IMR-90 (cell line): ENCODE measurements around the gene HYLS1. TPM values are rescaled to one million over a fixed set of nuclear protein-coding genes. Genes with fewer than 3 reads are reported as not detected.

Experiments
- ATAC-seq: fragments of 200-7000 bp; cut with Tn5 transposase; 2 replicates; pipeline ENCODE4 v1.9.1; 2020; ENCODE audit warnings: low read depth, mild to moderate bottlenecking, moderate library complexity
- BruUV-seq: library from RNA; stranded (reverse); fragments of 400-500 nt; replicated peaks from 2 replicates; lab custom pipeline; 2021; lab: Mats Ljungman, UMichigan
- CTCF ChIA-PET: fragments of 300-600 bp; formaldehyde crosslinking; extraction: SDS; loops from one replicate; lab custom pipeline; 2021; ENCODE audit warnings: antibody characterized with exemption; lab: Yijun Ruan, JAX
- POLR2A ChIA-PET: fragments of 300-600 bp; sonication (Branson Sonifier 250); formaldehyde crosslinking; loops from one replicate; lab custom pipeline; 2022; ENCODE audit warnings: antibody characterized with exemption; ENCODE audit not compliant: unreplicated experiment; lab: Charles Lee
- DNase-seq: peaks from one replicate; pipeline ENCODE4 v3.0.0; 2013
- H2AFZ ChIP-seq: replicated peaks from 2 replicates; pipeline ENCODE3; 2013; ENCODE audit warnings: low read length, mild to moderate bottlenecking; ENCODE audit not compliant: poor library complexity
- H2AK5ac ChIP-seq: 2 replicates; pipeline ENCODE4 v1.6.1; 2013; ENCODE audit warnings: low read depth, low read length, inconsistent platforms
- H2AK9ac ChIP-seq: replicated peaks from 2 replicates; pipeline ENCODE3; 2013; ENCODE audit warnings: mild to moderate bottlenecking, low read depth, low read length, moderate library complexity; ENCODE audit not compliant: poor library complexity
- H2BK120ac ChIP-seq: 2 replicates; pipeline ENCODE4 v1.6.1; 2013; ENCODE audit warnings: low read depth, low read length, inconsistent platforms
- H2BK15ac ChIP-seq: 3 replicates; pipeline ENCODE4 v1.6.1; 2013; ENCODE audit warnings: low read depth, low read length, inconsistent platforms
- H2BK20ac ChIP-seq: 2 replicates; pipeline ENCODE4 v1.6.1; 2013; ENCODE audit warnings: low read depth, mild to moderate bottlenecking, inconsistent platforms, low read length, moderate library complexity
- H2BK5ac ChIP-seq: 2 replicates; pipeline ENCODE4 v1.6.1; 2013; ENCODE audit warnings: mild to moderate bottlenecking, low read depth, low read length, inconsistent platforms; ENCODE audit not compliant: poor library complexity, severe bottlenecking
- H3K14ac ChIP-seq: replicated peaks from 2 replicates; pipeline ENCODE4 v1.6.1; 2013; ENCODE audit warnings: low read depth, low read length, inconsistent platforms
- H3K18ac ChIP-seq: 2 replicates; pipeline ENCODE4 v1.6.1; 2013; ENCODE audit warnings: low read depth, low read length, control low read depth
- H3K23ac ChIP-seq: 2 replicates; pipeline ENCODE4 v1.6.1; 2013; ENCODE audit warnings: low read depth, low read length, inconsistent platforms
- H3K27ac ChIP-seq: 2 replicates; pipeline ENCODE4 v1.5.1; 2013; ENCODE audit warnings: mild to moderate bottlenecking, control low read depth, low read length; ENCODE audit not compliant: insufficient read depth
- H3K27me3 ChIP-seq: 2 replicates; pipeline ENCODE4 v1.6.1; 2013; ENCODE audit warnings: low read length; ENCODE audit not compliant: control insufficient read depth, insufficient read depth
- H3K36me3 ChIP-seq: 2 replicates; pipeline ENCODE4 v1.6.1; 2013; ENCODE audit warnings: low read length, mixed read lengths; ENCODE audit not compliant: control insufficient read depth, insufficient read depth
- H3K4ac ChIP-seq: 2 replicates; pipeline ENCODE4 v1.6.1; 2013; ENCODE audit warnings: low read depth, low read length, inconsistent platforms
- H3K4me1 ChIP-seq: 2 replicates; pipeline ENCODE4 v1.6.1; 2013; ENCODE audit warnings: low read length, mixed read lengths; ENCODE audit not compliant: control insufficient read depth, insufficient read depth
- H3K4me2 ChIP-seq: 2 replicates; pipeline ENCODE4 v1.6.1; 2013; ENCODE audit warnings: low read depth, mild to moderate bottlenecking, control low read depth, low read length, moderate library complexity
- H3K4me3 ChIP-seq: 2 replicates; pipeline ENCODE4 v1.5.1; 2013; ENCODE audit warnings: low read depth, mild to moderate bottlenecking, control low read depth, low read length, moderate library complexity; ENCODE audit not compliant: insufficient read depth
- H3K56ac ChIP-seq: 2 replicates; pipeline ENCODE4 v1.6.1; 2013; ENCODE audit warnings: low read length, inconsistent platforms; ENCODE audit not compliant: insufficient read depth; ENCODE audit errors: extremely low read depth
- H3K79me1 ChIP-seq, 2 experiments: 2 replicates each; pipeline ENCODE4 v1.6.1; 2013; ENCODE audit warnings: low read length in 2 of 2, inconsistent platforms in 1 of 2, low read depth in 1 of 2
- H3K9ac ChIP-seq: 2 replicates; pipeline ENCODE4 v1.6.1; 2013; ENCODE audit warnings: low read depth, low read length, control low read depth
- H3K9me1 ChIP-seq: 2 replicates; pipeline ENCODE4 v1.6.1; 2013; ENCODE audit warnings: low read length, inconsistent platforms; ENCODE audit not compliant: insufficient read depth
- H3K9me3 ChIP-seq: 2 replicates; pipeline ENCODE4 v1.6.1; 2013; ENCODE audit warnings: low read length; ENCODE audit not compliant: control insufficient read depth, insufficient read depth
- H4K20me1 ChIP-seq: 2 replicates; pipeline ENCODE4 v1.6.1; 2013; ENCODE audit warnings: low read length, inconsistent platforms; ENCODE audit not compliant: insufficient read depth
- H4K5ac ChIP-seq: 2 replicates; pipeline ENCODE4 v1.6.1; 2013; ENCODE audit warnings: mild to moderate bottlenecking, low read depth, low read length, control low read depth
- H4K8ac ChIP-seq, 2 experiments: 2 replicates each; pipeline ENCODE4 v1.6.1; 2013; ENCODE audit warnings: low read depth in 2 of 2, low read length in 2 of 2, control low read depth in 1 of 2, inconsistent platforms in 1 of 2
- H4K91ac ChIP-seq: 2 replicates; pipeline ENCODE4 v1.6.1; 2013; ENCODE audit warnings: low read depth, low read length, inconsistent platforms; ENCODE audit not compliant: insufficient read depth
- FOS ChIP-seq: fragments of 150-350 bp; IDR thresholded peaks from 2 replicates; pipeline ENCODE4 v1.6.1; 2016; ENCODE audit warnings: low read depth, low read length
- NFE2L2 ChIP-seq: fragments of 150-350 bp; IDR thresholded peaks from 2 replicates; pipeline ENCODE4 v1.6.1; 2016; ENCODE audit warnings: low read depth, mild to moderate bottlenecking, low read length
- WGBS, 2 experiments: methylation state at CpG; one replicate each; pipeline versions ENCODE4 v1.1.5 to v1.1.7; 2013; ENCODE audit warnings: missing lambda C conversion rate in 2 of 2; ENCODE audit not compliant: insufficient read length in 1 of 2; ENCODE audit errors: extremely low coverage in 2 of 2; 5-methylcytosine and 5-hydroxymethylcytosine counted together
- dilution Hi-C: fragments of 300-500 bp; cut with HindIII; formaldehyde crosslinking; loops from one replicate; pipeline ENCODE4 v1.14.3; 2018; ENCODE audit warnings: low sequenced_read_pairs; ENCODE audit not compliant: unreplicated experiment
- in situ Hi-C: fragments of 300-500 bp; cut with MboI; formaldehyde crosslinking; loops from 3 replicates; pipeline ENCODE4 v1.14.3; 2019; ENCODE audit warnings: low sequenced_read_pairs, inconsistent platforms, mixed read lengths
- intact Hi-C: fragments of 100-400 bp; cut with micrococcal nuclease; formaldehyde crosslinking; loops from 2 replicates; pipeline ENCODE4 v1.10.0; 2022
- polyA plus RNA-seq, 3 experiments: library from polyadenylated mRNA; depleted of rRNA; stranded (reverse); fragments of >200 nt; gene quantifications; 2 replicates each; pipeline ENCODE4 v1.2.3, GENCODE V29; 2012; ENCODE audit warnings: low replicate concordance in 1 of 3
- total RNA-seq: library from RNA; depleted of rRNA; stranded (reverse); fragments of >200 nt; gene quantifications from 2 replicates; pipeline ENCODE4 v1.2.3, GENCODE V29; 2012

Gene HYLS1
- total and polyA plus RNA-seq, 2 of the 4 experiments (the other 2 are of a cell fraction) = 5.1 to 8.1 TPM

DNA sequence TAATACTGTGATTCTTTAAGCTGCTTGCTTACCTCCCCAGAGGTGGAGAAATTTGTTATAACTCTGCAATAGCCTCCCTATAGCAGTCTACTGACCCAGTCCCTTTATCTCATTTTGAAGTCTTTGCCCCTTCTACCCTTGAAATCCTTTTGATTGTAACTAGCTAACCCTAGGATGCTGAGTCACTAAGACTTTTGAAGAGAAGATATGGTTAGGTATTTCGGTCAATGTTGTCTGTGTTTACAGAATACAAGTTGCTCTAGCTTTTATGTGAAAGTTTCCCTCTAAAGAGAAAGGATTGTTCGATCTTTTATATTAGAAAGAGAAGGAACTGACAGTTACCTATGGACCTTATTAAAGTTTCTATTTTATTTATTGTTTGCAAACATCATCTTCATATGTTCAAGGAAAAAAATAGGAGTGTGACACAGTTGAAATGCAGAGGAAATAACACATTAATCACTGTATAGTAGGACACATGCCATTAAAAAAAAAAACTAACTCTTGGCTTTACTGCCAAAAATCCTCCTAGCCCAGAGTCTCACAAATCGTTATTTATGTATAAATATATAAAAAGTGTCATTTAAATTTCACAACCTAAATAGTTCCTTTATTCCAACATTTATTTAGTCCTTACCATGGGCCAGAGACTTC is 3.1 kb downstream of the HYLS1 start:
- TF ChIP-seq FOS (no peak), NFE2L2 (0 out of 2 replicates have a peak, but pooled peaks have one; percentile 21)
- peak; percentile 15 for DNase-seq
- no peak overlapping the region for H3K4me3 ChIP-seq
- intact Hi-C loops = no loop called here
- H2AFZ ChIP-seq = no peak overlapping the region
- no peak overlapping the region for H3K18ac ChIP-seq
- no peak overlapping the region for H3K27ac ChIP-seq
- in situ Hi-C loops = no loop called here
- no peak overlapping the region for H2AK5ac ChIP-seq
- no peak overlapping the region for H4K8ac ChIP-seq
- POLR2A ChIA-PET = no interaction called here
- BruUV-seq = no TSS peak
- H3K4ac ChIP-seq = no peak overlapping the region
- H3K23ac ChIP-seq = no peak overlapping the region
- no peak overlapping the region for H4K91ac ChIP-seq
- H2BK5ac ChIP-seq = no peak overlapping the region
- H2AK9ac ChIP-seq = no peak overlapping the region
- no peak for ATAC-seq
- no peak overlapping the region for H3K14ac ChIP-seq
- CTCF ChIA-PET = no interaction called here
- no peak overlapping the region for H3K9ac ChIP-seq
- no peak overlapping the region for H3K56ac ChIP-seq
- no peaks in the 10 kb centered on the region; the same call in 1 of the 2 replicates for H3K9me1 ChIP-seq
- no peaks in the 10 kb centered on the region for H3K9me3 ChIP-seq
- H3K4me1 ChIP-seq = peaks cover 4% of the 10 kb centered on the region
- H3K4me2 ChIP-seq = peak overlapping the region; percentile 13; the same call in 1 of the 2 replicates
- no CpG with 5 or more reads among the region's 3 CpGs for WGBS, 2 experiments
- H2BK15ac ChIP-seq = no peak overlapping the region; the same call in 2 of the 3 replicates
- peaks cover 6% of the 10 kb centered on the region for H3K36me3 ChIP-seq
- no peaks in the 10 kb centered on the region for H4K20me1 ChIP-seq
- no peak overlapping the region for H4K5ac ChIP-seq
- dilution Hi-C loops = no loop called here
- H3K27me3 ChIP-seq = no peaks in the 10 kb centered on the region
- H2BK20ac ChIP-seq = no peak overlapping the region
- no peak overlapping the region for H2BK120ac ChIP-seq
- peaks cover 18 to 36% of the 10 kb centered on the region in 2 experiments for H3K79me1 ChIP-seq
